Measurements from ENCODE around the gene ARHGAP26.
A peak's percentile ranks its signal among the peaks of the same experiment; 100 is the strongest.

ARHGAP26 gene

DNA sequence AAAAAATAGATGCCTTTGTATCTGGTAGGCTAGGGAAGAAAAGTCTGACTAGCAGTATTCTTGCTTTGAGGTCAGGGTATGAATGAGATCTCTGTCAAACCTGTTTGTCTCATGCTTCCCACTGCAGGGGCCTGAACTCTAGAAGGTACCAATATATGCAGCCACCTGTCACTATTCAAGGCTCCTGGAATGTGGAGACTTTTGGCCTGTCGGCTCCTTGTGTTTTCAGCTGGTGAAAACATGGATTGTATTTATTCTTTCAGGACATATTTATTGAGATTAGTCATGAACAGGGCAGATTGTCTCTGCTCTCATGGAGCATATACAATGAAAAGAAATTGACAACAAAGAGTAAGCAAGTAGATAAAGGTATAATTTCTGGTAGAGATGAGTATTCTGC is 255.8 kb downstream of the ARHGAP26 start:
- peak; percentile 41 for DNase-seq

DNA sequence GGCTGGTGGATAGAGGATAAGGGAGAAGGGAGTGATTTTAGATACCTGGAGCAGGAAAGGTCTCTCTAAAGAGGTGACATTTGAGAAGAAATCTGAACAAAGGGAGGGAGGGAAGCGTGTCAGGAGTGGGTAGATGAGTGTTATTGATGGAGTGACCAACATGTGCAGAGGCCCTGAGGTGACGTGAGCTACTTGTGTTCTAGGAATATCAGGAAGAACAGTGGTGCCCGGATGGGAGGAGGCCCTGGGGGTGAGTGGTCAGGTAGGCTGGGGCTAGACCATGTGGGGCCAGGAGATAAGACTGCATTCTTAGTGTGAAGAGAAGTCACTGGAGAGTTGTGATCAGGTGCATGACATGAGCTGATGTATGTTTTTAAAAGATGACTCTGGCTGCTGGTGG is 256.2 kb downstream of the ARHGAP26 start:
- DNase-seq: no peak

- no peak for DNase-seq
These were observed 259.1 kb downstream of the ARHGAP26 start for GRCh38 chr5:143029293-143029692.

DNA sequence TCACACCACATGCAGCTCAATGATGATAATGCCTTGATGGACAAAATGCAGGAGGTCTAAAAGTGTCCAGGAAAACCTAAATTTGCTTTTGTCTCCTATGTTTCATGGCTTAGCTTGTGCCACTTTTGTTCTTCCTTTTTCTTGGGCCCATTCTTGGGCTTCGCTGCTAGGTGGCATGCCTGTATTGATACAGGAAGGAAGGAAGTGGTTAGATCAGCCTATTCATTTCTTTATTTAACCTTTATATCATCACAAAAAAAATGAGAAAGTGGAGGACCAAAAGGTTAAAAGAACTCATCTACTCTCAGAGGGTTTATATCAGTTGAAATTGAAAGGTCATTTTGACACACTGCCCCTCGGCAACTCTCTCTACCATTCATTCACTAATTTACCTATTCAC is 260.2 kb downstream of the ARHGAP26 start:
- no peak for DNase-seq

GRCh38 chr5:143031781-143032580 is 261.8 kb downstream of the ARHGAP26 start:
- peak; percentile 66 for DNase-seq

DNA sequence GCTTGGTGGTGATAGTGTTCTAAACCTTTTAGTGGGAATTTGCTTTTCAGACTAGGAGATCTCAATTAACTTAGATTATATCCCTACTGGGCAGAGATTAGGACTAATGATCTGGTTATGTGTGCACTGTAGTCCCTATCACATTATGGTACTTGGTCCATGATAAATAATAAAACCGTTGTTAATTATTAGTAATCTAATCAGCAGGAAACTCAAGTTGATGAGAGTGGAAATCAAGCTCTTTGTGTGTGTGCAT is 262.3 kb downstream of the ARHGAP26 start:
- no peak for DNase-seq

DNA sequence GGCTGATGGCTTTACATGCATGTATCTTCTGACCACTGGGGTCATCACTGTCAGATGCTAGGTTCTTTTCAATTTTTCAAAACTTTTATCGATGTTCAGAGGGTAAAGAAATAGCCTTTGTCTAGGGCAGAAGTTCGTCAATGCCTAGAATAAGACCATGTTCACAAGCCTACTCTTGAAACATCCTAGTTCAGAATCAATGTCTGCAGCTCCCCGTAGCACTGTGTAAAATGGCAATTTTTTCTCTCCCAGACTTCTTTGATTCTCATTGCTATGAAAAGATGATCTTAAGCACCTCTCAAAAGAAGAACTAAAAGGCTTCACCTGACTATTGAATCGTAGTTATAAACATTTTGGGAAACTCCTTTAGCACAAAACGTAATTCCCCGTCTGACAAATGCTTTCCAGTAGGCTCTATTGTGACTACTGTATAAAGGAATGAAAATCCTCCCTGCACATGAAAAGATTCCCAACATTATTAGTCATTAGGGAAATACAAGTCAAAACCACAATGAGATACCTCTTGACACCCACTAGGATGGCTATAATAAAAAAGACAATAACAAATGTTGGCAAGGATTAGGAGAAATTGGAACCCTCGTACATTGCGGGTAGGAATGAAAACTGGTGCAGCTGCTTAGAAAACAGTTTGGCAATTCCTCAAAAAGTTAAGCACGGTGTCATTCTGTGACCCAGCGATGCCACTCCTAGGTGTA is 263.5 kb downstream of the ARHGAP26 start:
- DNase-seq: no peak

DNA sequence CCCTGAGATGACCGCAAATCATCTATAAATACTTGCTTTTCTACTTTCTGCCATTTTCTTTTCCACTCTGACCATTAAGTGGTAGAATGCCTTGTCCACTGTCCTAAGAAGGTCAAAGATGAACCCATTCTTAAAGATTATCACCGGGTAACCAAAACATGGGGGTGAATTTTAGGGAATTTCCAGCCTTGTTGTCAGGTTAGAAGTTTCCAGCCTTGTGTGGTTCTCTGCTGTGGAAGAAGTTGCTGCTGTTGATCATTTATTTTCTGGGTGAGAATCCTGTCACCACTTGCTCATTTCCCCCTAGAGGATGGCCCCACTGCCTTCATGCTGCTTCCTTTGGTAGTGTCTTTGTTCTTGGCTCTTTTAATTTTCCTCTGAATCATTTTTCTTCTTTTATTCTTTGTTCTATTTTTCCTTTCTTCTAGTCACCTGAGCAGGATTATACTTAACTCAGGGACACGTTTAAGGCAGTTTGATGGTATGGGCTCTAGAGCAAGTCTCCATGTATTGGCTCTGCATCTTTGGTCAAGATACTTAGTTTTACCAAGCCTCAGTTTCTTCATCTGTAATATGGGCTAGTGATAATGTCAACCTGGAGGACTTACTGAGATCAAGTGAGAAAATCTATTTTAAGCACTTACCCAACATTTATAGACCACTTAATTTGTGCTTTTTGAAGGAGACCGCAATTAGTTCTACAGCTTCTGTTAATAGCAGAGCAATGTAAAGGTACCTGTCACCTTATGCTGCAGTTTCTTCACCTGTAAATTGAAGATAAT is 266.2 kb downstream of the ARHGAP26 start:
- DNase-seq: no peak

- DNase-seq: peak; percentile 91
These were observed 266.9 kb downstream of the ARHGAP26 start for GRCh38 chr5:143037071-143037470.

DNA sequence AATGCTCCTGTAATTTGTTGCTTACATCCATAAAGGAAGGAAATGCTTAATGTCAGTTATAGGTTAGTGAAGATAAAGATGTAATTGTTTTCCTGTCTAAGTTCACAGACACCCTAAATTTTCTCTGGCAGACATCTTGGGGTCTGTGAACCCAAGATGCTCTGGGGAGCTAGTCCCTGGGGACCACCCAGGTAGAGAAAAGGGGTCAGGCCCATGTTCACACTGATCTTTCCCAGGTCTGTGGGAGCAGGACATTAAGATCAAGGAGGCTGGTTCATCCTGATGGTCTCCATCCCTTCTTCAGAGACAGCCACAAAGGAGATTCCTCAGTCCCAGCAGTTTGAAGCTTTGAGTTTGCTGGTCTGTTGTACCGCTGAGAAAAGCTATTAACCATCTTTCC is 267.5 kb downstream of the ARHGAP26 start:
- DNase-seq: no peak

- no peak for DNase-seq
These were observed 270.4 kb downstream of the ARHGAP26 start for GRCh38 chr5:143040622-143041021.

DNA sequence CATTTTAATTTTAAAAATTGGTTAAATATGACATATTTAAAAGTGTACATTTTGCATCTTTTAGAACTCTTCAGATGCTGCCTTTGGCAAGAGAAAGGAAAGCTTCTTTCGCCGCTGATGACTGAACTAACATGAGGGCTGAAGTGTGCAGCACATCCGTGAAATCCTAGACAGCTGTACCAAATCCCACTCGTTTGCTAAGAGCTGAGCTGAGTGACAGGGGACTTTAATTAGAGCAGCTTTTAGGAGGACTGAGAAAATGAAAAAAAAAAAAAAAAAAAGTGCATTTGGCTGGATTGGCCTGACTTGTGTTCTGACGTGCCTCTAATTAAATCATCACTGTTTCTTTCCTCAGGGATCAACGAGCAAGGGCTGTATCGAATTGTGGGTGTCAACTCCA is 271.3 kb downstream of the ARHGAP26 start:
- DNase-seq: peak; percentile 90

GRCh38 chr5:143041972-143042770 is 272.0 kb downstream of the ARHGAP26 start:
- peak; percentile 74 for DNase-seq

- no peak for DNase-seq
These were observed 274.1 kb downstream of the ARHGAP26 start for GRCh38 chr5:143044265-143044664.

DNA sequence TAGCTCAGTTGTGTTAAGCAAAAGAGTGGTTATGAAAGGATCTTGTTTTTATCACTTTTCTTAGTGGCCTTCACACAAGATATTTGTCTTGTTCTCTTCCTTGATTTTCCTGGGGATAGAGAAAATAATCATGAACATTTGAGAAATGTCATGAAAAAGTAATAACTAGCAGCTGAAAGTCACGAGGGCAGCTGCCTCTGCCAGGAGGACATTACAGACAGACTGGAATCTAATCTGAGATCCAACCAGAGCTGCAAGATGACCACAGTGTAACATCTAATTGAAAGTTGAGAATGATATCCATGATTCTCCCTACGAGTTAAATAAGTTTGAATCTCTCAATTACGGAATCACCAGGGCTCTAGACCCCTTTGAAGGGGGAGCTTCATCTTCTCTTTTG is 274.9 kb downstream of the ARHGAP26 start:
- DNase-seq: no peak

DNA sequence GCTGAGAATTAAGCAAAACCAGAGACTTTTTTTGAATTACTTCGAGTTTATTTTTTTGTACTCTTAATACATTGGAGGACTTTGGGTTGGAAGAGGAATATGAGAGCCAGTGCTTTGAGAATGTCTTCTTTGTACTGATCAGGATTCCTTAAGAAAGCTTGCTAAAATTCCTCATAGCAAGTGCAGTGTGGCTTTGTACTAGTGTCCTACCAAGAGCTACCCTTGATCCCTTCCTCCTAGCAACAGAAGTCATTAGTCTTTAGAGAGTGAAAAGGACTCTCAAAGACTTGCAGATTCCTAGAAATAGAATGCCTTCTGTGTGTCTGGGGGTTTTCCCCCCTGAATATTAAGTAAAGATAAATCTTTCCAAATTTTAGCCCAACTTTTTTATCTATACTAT is 276.1 kb downstream of the ARHGAP26 start:
- no peak for DNase-seq

DNA sequence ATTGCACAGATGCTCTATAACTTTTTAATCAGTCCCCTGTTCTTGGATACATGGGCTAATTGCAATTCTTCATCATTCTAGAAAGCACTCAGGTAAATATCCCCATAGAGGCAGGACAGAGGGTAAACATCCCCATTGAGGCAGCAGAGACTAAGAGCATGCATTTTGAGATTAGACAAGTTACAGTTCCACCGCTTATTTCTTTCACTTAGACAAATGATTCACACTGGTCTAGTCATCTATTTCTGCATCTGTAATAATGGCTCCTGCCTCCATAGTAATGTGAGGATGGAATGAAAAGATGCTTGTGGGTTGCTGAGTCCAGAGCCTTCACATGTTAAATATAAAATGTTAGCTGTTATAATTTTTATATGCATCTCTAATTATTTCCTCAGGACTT is 276.9 kb downstream of the ARHGAP26 start:
- no peak for DNase-seq

DNA sequence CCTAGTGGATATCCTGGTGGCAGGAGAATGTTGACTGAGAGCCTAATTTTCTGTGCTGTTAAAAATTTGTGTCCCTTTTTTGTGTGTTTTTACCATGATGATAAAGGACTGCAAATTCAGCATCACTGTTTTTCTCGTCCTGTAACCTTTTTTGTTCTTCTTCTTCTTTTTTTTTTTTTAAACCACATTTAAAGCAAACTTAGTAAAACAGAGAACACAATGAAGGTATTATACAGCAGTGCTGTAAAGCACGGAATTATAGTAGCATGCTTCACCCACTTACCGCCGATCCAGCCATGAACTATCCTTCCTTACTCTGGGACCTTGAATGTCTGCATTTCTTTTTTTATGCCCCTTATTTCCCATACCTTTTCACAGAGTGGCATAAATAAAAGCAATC is 280.0 kb downstream of the ARHGAP26 start:
- DNase-seq: no peak

DNA sequence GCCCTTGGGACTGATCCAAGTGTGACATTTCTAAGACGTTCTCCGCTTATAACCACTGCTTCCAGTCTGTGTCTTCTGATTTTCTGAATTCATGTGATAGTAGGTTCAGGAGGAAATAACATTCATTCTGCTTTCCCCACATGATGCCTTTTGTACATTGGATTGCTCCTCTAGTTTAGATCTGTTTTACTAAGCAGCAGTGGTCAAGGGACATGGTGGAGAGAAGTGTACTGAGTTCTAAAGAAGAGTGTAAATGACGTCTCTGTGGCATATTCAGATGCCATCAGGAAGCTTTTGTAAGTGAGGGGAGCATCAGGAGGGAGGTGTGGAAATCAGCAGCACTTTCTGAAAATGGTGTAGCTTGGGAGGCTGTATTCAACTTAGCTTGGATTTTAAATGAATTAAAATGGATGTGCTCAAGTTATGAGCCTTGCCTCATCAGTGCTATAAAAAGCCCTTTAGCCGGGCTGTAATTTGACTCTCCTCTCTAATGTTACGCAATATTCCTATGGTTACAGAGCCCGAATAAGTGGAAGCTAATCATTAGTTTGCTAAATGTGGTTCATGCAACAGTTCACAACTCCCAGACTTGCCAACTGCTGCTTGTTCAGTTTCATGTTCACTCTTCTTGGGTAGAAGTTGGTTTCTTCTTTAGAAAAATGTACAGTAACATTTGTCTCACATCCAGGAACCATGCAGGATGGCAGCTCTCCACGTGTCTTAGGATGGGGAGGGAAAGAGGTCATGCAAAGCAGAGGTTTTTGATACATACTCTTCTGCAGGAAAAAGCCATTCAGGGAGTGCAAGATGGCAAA is 281.3 kb downstream of the ARHGAP26 start:
- DNase-seq: peak; percentile 85

GRCh38 chr5:143052967-143053682 is 282.9 kb downstream of the ARHGAP26 start:
- no peak for DNase-seq

GRCh38 chr5:143053780-143054179 is 283.6 kb downstream of the ARHGAP26 start:
- no peak for DNase-seq

All from NCI-H2171 treated with DMSO at 0.1 percent for 48 hours (cell line).